HepG2 (cell line): ENCODE results near the gene PIBF1. TPM values are rescaled to one million over a fixed set of nuclear protein-coding genes. Genes with fewer than 3 reads are reported as not detected.

ENCODE experiments used
- ETS1 ChIP-seq: sonication (generic); formaldehyde crosslinking; IDR thresholded peaks from 2 replicates; pipeline ENCODE4 v1.4.0; 2020; ENCODE audit warnings: missing genetic modification reagents
- ISL2 ChIP-seq: sonication (generic); formaldehyde crosslinking; IDR thresholded peaks from 2 replicates; pipeline ENCODE4 v1.5.0; 2020; ENCODE audit warnings: missing genetic modification reagents
- KDM4B ChIP-seq: sonication (generic); formaldehyde crosslinking; IDR thresholded peaks from 2 replicates; pipeline ENCODE4 v1.4.0; 2020; ENCODE audit warnings: missing genetic modification reagents
- SCMH1 ChIP-seq: sonication (generic); formaldehyde crosslinking; IDR thresholded peaks from 2 replicates; pipeline ENCODE4 v1.9.0; 2021; ENCODE audit warnings: missing genetic modification reagents, mild to moderate bottlenecking, borderline replicate concordance
- SP2 ChIP-seq: sonication (generic); formaldehyde crosslinking; IDR thresholded peaks from 2 replicates; pipeline ENCODE4 v1.5.1; 2020; ENCODE audit warnings: mild to moderate bottlenecking, missing genetic modification reagents
- TAF1 ChIP-seq: sonication (generic); formaldehyde crosslinking; IDR thresholded peaks from 2 replicates; pipeline ENCODE4 v1.4.0; 2020; ENCODE audit warnings: missing genetic modification reagents
- ZBTB38 ChIP-seq: sonication (generic); formaldehyde crosslinking; IDR thresholded peaks from 2 replicates; pipeline ENCODE4 v1.5.1; 2020; ENCODE audit warnings: mild to moderate bottlenecking, missing genetic modification reagents
- ZBTB8A ChIP-seq: sonication (generic); formaldehyde crosslinking; IDR thresholded peaks from 2 replicates; pipeline ENCODE4 v1.4.0; 2020; ENCODE audit warnings: mild to moderate bottlenecking, low read depth, missing genetic modification reagents, borderline replicate concordance
- ZC3H4 ChIP-seq: sonication (generic); formaldehyde crosslinking; IDR thresholded peaks from 2 replicates; pipeline ENCODE4 v1.4.0; 2020; ENCODE audit warnings: missing genetic modification reagents, borderline replicate concordance
- ZNF12 ChIP-seq: sonication (generic); formaldehyde crosslinking; IDR thresholded peaks from 2 replicates; pipeline ENCODE4 v1.5.0; 2020; ENCODE audit warnings: missing genetic modification reagents
- ZNF235 ChIP-seq: sonication (generic); formaldehyde crosslinking; IDR thresholded peaks from 2 replicates; pipeline ENCODE4 v1.8.1; 2023; ENCODE audit warnings: mild to moderate bottlenecking, missing genetic modification reagents, borderline replicate concordance
- ZNF546 ChIP-seq: sonication (generic); formaldehyde crosslinking; conservative IDR thresholded peaks from 2 replicates; pipeline ENCODE4 v1.8.1; 2023; ENCODE audit warnings: mild to moderate bottlenecking, missing genetic modification reagents
- ZNF556 ChIP-seq: sonication (generic); formaldehyde crosslinking; IDR thresholded peaks from 2 replicates; pipeline ENCODE4 v1.4.0; 2020; ENCODE audit warnings: mild to moderate bottlenecking, missing genetic modification reagents, borderline replicate concordance
- ZSCAN21 ChIP-seq: sonication (generic); formaldehyde crosslinking; IDR thresholded peaks from 2 replicates; pipeline ENCODE4 v1.8.0; 2022; ENCODE audit warnings: mild to moderate bottlenecking, missing genetic modification reagents, moderate library complexity, borderline replicate concordance
- polyA plus RNA-seq, 8 experiments: library from polyadenylated mRNA; depleted of rRNA in 3 of 8; stranded (reverse) in 7 of 8; unstranded in 1 of 8; fragments of >200 nt; fragmentation: Illumina TruSeq in 4 of 8; extraction: Trizol in 4 of 8; gene quantifications; 2 replicates each; pipeline versions ENCODE4 v1.2.1 to v1.2.3, GENCODE V29; 2011 to 2016; ENCODE audit warnings: low read depth in 4 of 8, missing spikeins in 1 of 8, mixed read lengths in 1 of 8; ENCODE audit not compliant: insufficient read depth in 1 of 8
- total RNA-seq, 5 experiments: library from RNA; depleted of rRNA; stranded (reverse); fragments of >200 nt; fragmentation: Illumina TruSeq; extraction: Trizol; gene quantifications; 2 replicates each; pipeline ENCODE4 v1.2.3, GENCODE V29; 2016; ENCODE audit warnings: low read depth in 1 of 5
- TF ChIP-seq, protein P1 (sequence below): sonication (generic); formaldehyde crosslinking; IDR thresholded peaks from one replicate; pipeline ENCODE4 v1.5.1; 2020; ENCODE audit warnings: mild to moderate bottlenecking, missing genetic modification reagents; ENCODE audit errors: not compliant biosample characterization
- TF ChIP-seq, protein P2 (sequence below): sonication (generic); formaldehyde crosslinking; IDR thresholded peaks from 2 replicates; pipeline ENCODE4 v1.8.1; 2022; ENCODE audit warnings: low read depth, mild to moderate bottlenecking, missing genetic modification reagents

PIBF1 gene
- total and polyA plus RNA-seq, 2 of the 13 experiments (the other 11 are each of a cell fraction or from before 2014, with no cell fraction given) = 4.2 to 15.8 TPM

DNA sequence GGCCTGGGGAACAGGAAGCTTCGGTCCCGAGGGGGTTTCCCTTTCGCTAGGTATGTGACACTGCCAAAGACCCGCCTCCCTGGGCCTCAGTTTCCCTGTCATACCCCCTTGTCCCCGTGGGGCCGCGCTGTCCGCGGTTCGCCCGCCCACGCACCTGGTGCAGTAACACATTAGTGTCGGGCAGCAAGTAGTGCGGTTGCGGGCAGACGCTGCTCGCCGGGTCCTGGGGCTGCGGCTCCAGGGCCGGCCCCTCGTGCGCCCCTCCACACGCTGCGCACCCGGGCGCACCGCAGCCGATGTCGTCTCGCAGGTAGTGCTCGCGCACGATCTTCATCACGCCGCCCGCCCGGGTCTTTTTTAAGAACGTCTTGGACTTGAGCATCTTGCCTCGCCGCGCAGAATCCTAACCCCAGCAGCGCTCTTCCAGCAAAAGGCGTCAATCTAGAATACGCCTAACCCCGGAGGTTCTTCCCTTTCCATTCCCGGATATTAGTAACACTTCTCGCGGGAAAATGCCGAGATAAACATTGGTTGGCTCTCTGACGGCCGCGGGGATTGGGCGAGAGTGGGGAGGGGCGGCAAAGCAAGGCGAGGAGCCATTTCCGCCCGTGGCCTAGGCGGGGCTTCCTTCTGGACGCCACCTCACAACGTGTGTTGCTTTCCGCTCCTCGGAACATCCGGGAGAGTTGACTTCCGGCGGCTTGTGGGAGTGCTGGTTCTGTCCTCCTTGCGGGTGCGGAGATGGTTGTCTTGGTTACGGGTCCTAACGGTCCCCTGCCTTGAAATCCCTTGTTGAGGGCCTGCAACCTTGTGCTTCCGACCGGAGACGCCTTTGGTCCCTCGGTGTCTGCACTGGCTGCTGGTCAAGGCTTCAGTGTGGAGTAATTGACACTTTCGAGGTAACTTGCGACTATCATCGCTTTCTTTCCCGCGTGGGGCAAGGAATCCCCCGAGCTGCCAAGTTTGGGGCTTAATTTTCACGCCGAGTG lies at the start of gene PIBF1, which contains the start of gene DIS3 (continued):
- TF ChIP-seq ZNF546 (CRISPR knock-in tag) = peak; percentile 88; the same call in 1 of the 2 replicates
- 0 out of 2 replicates have a peak, but pooled peaks have one; percentile 1 for TF ChIP-seq KDM4B (CRISPR knock-in tag)
- no peak for TF ChIP-seq ETS1
- TF ChIP-seq TAF1 (CRISPR knock-in tag) = peak; percentile 72; the same call in 1 of the 2 replicates
- no peak for TF ChIP-seq SCMH1 (CRISPR knock-in tag)
- no peak for TF ChIP-seq ZC3H4
- TF ChIP-seq, protein P1, sequence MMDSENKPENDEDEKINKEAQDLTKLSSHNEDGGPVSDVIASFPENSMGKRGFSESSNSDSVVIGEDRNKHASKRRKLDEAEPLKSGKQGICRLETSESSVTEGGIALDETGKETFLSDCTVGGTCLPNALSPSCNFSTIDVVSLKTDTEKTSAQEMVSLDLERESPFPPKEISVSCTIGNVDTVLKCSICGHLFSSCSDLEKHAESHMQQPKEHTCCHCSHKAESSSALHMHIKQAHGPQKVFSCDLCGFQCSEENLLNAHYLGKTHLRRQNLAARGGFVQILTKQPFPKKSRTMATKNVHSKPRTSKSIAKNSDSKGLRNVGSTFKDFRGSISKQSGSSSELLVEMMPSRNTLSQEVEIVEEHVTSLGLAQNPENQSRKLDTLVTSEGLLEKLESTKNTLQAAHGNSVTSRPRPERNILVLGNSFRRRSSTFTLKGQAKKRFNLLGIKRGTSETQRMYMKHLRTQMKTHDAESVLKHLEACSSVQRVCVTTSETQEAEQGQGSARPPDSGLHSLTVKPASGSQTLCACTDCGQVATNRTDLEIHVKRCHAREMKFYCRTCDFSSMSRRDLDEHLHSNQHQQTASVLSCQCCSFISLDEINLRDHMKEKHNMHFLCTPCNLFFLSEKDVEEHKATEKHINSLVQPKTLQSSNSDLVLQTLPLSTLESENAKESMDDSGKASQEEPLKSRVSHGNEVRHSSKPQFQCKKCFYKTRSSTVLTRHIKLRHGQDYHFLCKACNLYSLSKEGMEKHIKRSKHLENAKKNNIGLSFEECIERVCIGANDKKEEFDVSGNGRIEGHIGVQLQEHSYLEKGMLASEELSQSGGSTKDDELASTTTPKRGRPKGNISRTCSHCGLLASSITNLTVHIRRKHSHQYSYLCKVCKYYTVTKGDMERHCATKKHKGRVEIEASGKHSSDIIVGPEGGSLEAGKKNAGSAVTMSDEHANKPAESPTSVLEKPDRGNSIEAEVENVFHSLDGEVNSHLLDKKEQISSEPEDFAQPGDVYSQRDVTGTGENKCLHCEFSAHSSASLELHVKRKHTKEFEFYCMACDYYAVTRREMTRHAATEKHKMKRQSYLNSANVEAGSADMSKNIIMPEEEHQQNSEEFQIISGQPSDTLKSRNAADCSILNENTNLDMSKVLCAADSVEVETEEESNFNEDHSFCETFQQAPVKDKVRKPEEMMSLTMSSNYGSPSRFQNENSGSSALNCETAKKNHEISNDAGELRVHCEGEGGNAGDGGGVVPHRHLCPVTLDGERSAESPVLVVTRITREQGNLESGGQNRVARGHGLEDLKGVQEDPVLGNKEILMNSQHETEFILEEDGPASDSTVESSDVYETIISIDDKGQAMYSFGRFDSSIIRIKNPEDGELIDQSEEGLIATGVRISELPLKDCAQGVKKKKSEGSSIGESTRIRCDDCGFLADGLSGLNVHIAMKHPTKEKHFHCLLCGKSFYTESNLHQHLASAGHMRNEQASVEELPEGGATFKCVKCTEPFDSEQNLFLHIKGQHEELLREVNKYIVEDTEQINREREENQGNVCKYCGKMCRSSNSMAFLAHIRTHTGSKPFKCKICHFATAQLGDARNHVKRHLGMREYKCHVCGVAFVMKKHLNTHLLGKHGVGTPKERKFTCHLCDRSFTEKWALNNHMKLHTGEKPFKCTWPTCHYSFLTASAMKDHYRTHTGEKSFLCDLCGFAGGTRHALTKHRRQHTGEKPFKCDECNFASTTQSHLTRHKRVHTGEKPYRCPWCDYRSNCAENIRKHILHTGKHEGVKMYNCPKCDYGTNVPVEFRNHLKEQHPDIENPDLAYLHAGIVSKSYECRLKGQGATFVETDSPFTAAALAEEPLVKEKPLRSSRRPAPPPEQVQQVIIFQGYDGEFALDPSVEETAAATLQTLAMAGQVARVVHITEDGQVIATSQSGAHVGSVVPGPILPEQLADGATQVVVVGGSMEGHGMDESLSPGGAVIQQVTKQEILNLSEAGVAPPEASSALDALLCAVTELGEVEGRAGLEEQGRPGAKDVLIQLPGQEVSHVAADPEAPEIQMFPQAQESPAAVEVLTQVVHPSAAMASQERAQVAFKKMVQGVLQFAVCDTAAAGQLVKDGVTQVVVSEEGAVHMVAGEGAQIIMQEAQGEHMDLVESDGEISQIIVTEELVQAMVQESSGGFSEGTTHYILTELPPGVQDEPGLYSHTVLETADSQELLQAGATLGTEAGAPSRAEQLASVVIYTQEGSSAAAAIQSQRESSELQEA (CRISPR knock-in tag) = no peak
- no peak for TF ChIP-seq ZNF235 (CRISPR knock-in tag)
- TF ChIP-seq, protein P2, sequence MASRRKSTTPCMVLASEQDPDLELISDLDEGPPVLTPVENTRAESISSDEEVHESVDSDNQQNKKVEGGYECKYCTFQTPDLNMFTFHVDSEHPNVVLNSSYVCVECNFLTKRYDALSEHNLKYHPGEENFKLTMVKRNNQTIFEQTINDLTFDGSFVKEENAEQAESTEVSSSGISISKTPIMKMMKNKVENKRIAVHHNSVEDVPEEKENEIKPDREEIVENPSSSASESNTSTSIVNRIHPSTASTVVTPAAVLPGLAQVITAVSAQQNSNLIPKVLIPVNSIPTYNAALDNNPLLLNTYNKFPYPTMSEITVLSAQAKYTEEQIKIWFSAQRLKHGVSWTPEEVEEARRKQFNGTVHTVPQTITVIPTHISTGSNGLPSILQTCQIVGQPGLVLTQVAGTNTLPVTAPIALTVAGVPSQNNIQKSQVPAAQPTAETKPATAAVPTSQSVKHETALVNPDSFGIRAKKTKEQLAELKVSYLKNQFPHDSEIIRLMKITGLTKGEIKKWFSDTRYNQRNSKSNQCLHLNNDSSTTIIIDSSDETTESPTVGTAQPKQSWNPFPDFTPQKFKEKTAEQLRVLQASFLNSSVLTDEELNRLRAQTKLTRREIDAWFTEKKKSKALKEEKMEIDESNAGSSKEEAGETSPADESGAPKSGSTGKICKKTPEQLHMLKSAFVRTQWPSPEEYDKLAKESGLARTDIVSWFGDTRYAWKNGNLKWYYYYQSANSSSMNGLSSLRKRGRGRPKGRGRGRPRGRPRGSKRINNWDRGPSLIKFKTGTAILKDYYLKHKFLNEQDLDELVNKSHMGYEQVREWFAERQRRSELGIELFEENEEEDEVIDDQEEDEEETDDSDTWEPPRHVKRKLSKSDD = no peak
- TF ChIP-seq ZSCAN21 (CRISPR knock-in tag) = no peak; the same call in 1 of the 2 replicates
- 0 out of 2 replicates have a peak, but pooled peaks have one; percentile 18 for TF ChIP-seq ZBTB38 (CRISPR knock-in tag)
- TF ChIP-seq ZBTB8A = no peak
- no peak for TF ChIP-seq ZNF12
- TF ChIP-seq SP2 = peak; percentile 86
- TF ChIP-seq ZNF556 (CRISPR knock-in tag) = peak; percentile 60
- peak; percentile 65 for TF ChIP-seq ISL2 (CRISPR knock-in tag)
